Measurements from ENCODE around the gene DTNB. TPM values are rescaled to one million over a fixed set of nuclear protein-coding genes. Genes with fewer than 3 reads are reported as not detected.

The DTNB gene
- total and polyA plus RNA-seq, 4 experiments from 2014 or later: 18.0 to 45.3 (median 33.2) TPM

DNA sequence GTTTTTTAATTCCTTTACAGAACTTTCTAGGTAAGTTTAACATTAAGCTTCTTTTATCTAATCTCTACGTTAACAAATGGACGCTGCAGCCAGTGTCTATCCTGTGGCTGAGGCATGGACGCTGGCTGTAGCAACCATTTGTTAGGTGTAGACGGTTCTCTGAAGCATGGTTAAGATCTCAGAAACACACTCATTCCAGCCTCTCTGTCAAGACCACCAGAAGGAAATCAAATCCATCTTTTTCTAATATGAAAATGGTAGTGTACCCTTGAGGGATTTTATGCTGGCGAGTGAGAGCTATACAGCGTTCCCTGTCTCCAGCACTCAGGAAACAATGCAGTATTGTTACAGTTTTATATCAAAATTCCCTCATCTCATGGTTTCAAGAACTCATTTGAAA, 78.0 kb downstream of the DTNB start:
- no peaks in the 10 kb centered on the region for H3K27me3 Mint-ChIP-seq
- H3K27me3 ChIP-seq (ENCODE audit: insufficient read depth, low read length): no peaks in the 10 kb centered on the region
- H3K4me1 ChIP-seq (ENCODE audit: insufficient read depth, low read length): peaks cover 12% of the 10 kb centered on the region
- CTCF ChIA-PET (ENCODE audit: partially characterized antibody): interaction anchor here (3.1 kb wide), 1 partner anchor 12 kb away, joined by 14 read pairs; no protein-coding TSS in a partner anchor
- no peak overlapping the region for H3K27ac Mint-ChIP-seq
- H3K9me3 ChIP-seq (ENCODE audit: control insufficient read depth in 1 of 2, low read length in 2 of 2): no peaks in the 10 kb centered on the region
- H3K36me3 ChIP-seq (ENCODE audit: insufficient read depth, low read length): no peaks in the 10 kb centered on the region
- no peak overlapping the region for H3K4me3 Mint-ChIP-seq
- no peak overlapping the region for H3K27ac ChIP-seq (ENCODE audit: low read depth, low read length)
- POLR2A ChIA-PET (ENCODE audit: partially characterized antibody): no interaction called here
- H3K4me3 ChIP-seq (ENCODE audit: low read length in 2 of 2): no peak overlapping the region
- H3K9me3 Mint-ChIP-seq: no peaks in the 10 kb centered on the region
- H3K36me3 Mint-ChIP-seq: peaks cover 11 to 17% of the 10 kb centered on the region in 2 donors
- no peak for DNase-seq
- intact Hi-C loops (cut with micrococcal nuclease): no loop called here
- H3K4me1 Mint-ChIP-seq: peaks cover 8 to 12% (median 11%) of the 10 kb centered on the region in 4 donors

DNA sequence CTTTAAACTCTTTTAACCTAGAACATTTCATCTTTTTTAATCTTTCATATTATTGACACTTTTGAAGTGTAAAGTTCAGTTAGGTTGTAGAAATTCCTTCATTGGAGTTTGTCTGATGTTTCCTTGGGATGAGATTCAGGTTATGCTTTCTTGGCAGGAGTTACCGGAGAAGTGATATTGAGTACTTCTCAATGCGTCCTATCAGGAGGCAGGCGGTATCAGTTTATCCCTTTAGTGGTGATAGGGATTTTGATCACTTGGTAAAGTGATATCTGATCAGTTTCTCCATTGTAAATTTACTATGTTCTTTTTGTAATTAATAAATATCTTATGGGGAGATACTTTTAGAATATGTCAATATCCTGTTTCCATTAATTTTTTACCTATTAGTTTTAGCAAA, 78.4 kb downstream of the DTNB start:
- Mint-ChIP-seq H3K36me3 (peaks cover 11 to 17% of the 10 kb centered on the region in 2 donors), H3K4me3 (no peak overlapping the region), H3K27ac (peak overlapping the region in 1 of 7 donors; percentile 15), H3K27me3 (no peaks in the 10 kb centered on the region), H3K9me3 (no peaks in the 10 kb centered on the region), H3K4me1 (peaks cover 8 to 12% (median 11%) of the 10 kb centered on the region in 4 donors)
- Histone ChIP-seq H3K4me1 (ENCODE audit: insufficient read depth, low read length) (peaks cover 12% of the 10 kb centered on the region), H3K27me3 (ENCODE audit: insufficient read depth, low read length) (no peaks in the 10 kb centered on the region), H3K4me3 (ENCODE audit: low read length in 2 of 2) (no peak overlapping the region), H3K27ac (ENCODE audit: low read depth, low read length) (no peak overlapping the region), H3K36me3 (ENCODE audit: insufficient read depth, low read length) (no peaks in the 10 kb centered on the region), H3K9me3 (ENCODE audit: control insufficient read depth in 1 of 2, low read length in 2 of 2) (no peaks in the 10 kb centered on the region)
- intact Hi-C loops (cut with micrococcal nuclease): no loop called here
- ChIA-PET POLR2A (ENCODE audit: partially characterized antibody) (no interaction called here), CTCF (ENCODE audit: partially characterized antibody) (no interaction called here)
- DNase-seq: no peak

DNA sequence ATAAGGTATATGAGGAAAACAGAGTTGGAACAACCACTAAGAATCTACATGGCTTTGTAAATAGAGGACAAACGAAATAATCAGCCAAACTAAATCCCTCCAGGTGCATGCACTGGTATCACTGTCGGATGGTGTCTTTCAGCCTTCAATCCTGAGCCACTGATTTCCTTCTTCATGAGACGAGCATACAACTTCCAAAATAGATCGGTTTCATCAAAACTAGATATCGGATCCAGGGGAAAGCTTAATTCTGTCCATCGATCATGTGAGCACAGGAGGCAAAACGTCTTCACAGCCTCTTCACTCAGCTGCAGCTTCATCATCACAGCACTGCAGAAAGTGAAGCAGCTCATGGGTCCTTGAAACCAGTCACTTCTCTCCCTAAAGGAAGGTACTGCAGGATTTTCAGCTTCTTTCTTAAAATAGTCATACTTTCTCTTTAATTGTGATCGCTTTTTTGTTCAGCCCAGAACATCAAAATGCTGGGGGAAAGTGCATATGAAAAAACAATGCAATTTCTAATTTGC, 80.5 kb downstream of the DTNB start:
- Histone ChIP-seq H3K36me3 (ENCODE audit: insufficient read depth, low read length) (no peaks in the 10 kb centered on the region), H3K9me3 (ENCODE audit: control insufficient read depth in 1 of 2, low read length in 2 of 2) (no peaks in the 10 kb centered on the region), H3K27me3 (ENCODE audit: insufficient read depth, low read length) (no peaks in the 10 kb centered on the region), H3K4me3 (ENCODE audit: low read length in 2 of 2) (no peak overlapping the region), H3K4me1 (ENCODE audit: insufficient read depth, low read length) (peaks cover 12% of the 10 kb centered on the region), H3K27ac (ENCODE audit: low read depth, low read length) (no peak overlapping the region)
- Mint-ChIP-seq H3K27ac (peak overlapping the region in 6 of 7 donors; percentile 24 to 70 (median 52)), H3K27me3 (no peaks in the 10 kb centered on the region), H3K9me3 (no peaks in the 10 kb centered on the region), H3K36me3 (peaks cover 5 to 8% of the 10 kb centered on the region in 2 donors), H3K4me3 (peak overlapping the region in 4 of 8 donors; percentile 14 to 43 (median 30)), H3K4me1 (peaks cover 8 to 12% (median 11%) of the 10 kb centered on the region in 4 donors)
- DNase-seq: no peak
- POLR2A ChIA-PET (ENCODE audit: partially characterized antibody): interaction anchor here (1.0 to 1.6 kb wide), 2 partner anchors 15 to 250 kb away, joined by 4 to 5 read pairs; no protein-coding TSS in a partner anchor
- CTCF ChIA-PET (ENCODE audit: partially characterized antibody): interaction anchor here (1.3 to 2.2 kb wide), 3 partner anchors 14 to 231 kb away, joined by 5 to 9 read pairs (median 5); no protein-coding TSS in a partner anchor
- intact Hi-C loops (cut with micrococcal nuclease): no loop called here

DNA sequence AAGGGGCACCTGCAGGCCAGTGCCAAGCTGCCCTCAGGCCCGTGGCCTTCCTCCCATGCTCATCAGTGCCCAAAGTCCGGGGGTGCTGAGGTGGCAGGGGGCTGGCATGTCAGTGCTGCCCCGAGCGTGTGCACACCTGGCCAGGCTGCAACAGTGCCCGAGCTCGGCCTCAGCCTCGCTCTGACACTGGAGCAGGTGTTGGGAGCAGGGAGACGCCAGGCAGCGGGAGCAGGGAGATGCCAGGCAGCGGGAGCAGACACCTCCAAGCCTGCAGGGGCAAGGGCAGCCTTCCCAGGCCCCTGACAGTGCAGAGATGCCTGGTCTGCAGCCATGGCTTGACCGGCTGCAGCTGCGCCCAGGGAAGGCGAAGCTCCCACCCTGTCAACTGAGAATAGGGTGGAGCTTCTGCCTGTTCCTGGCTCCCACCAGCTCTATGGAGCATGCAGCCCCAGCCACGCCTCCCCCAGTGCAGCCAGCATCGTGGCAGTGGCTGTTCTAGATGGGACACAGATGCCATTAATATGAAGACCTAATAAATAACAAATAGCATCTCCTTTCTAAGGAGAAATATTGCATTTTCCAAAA, 82.4 kb downstream of the DTNB start:
- H3K4me1 Mint-ChIP-seq: peaks cover 9 to 12% (median 11%) of the 10 kb centered on the region in 4 donors
- DNase-seq: no peak
- H3K9me3 ChIP-seq (ENCODE audit: control insufficient read depth in 1 of 2, low read length in 2 of 2): no peaks in the 10 kb centered on the region
- H3K27ac ChIP-seq (ENCODE audit: low read depth, low read length): no peak overlapping the region
- H3K27me3 Mint-ChIP-seq: no peaks in the 10 kb centered on the region
- ChIA-PET POLR2A (ENCODE audit: partially characterized antibody) (interaction anchor here (1.0 kb wide), 1 partner anchor 229 kb away, joined by 3 read pairs; no protein-coding TSS in a partner anchor), CTCF (ENCODE audit: partially characterized antibody) (interaction anchor here (1.4 kb wide), 1 partner anchor 288 kb away, joined by 3 read pairs; the partner anchor contains the start of gene ASXL2)
- peaks cover 12% of the 10 kb centered on the region for H3K4me1 ChIP-seq (ENCODE audit: insufficient read depth, low read length)
- no peak overlapping the region for H3K4me3 ChIP-seq (ENCODE audit: low read length in 2 of 2)
- H3K4me3 Mint-ChIP-seq: peak overlapping the region in 2 of 8 donors; percentile 34 to 54
- H3K9me3 Mint-ChIP-seq: no peaks in the 10 kb centered on the region
- H3K36me3 ChIP-seq (ENCODE audit: insufficient read depth, low read length): no peaks in the 10 kb centered on the region
- no peaks in the 10 kb centered on the region for H3K27me3 ChIP-seq (ENCODE audit: insufficient read depth, low read length)
- peaks cover 3 to 4% of the 10 kb centered on the region in 2 donors for H3K36me3 Mint-ChIP-seq
- intact Hi-C loops (cut with micrococcal nuclease): no loop called here
- H3K27ac Mint-ChIP-seq: no peak overlapping the region

DNA sequence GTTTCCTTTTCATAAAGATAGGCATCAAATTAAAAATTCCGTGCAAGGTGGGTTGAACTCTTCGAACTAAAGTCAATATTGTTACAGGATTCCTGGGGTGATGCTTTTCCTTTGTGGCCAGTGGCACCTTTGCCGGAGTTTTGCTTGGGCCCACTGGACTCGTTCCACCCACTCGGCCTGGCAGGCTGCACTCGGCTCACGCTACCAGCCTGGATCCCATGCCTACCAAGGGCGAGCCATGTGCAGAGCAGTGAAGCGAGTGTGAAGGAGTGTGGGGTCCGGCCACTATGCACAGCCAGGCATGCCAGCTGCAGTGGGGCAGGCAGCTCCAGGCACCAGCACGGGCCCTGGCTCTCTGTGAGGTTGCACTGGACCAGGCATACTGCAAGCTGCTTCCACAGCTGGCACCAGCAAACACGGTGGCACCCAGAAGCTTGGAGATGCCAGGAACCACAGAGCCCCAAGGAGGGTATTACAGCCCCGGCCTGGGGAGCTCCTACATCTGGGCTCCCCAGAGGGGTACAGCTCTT, 83.6 kb downstream of the DTNB start:
- Histone ChIP-seq H3K27ac (ENCODE audit: low read depth, low read length) (no peak overlapping the region), H3K4me3 (ENCODE audit: low read length in 2 of 2) (no peak overlapping the region), H3K36me3 (ENCODE audit: insufficient read depth, low read length) (no peaks in the 10 kb centered on the region), H3K4me1 (ENCODE audit: insufficient read depth, low read length) (peaks cover 12% of the 10 kb centered on the region), H3K9me3 (ENCODE audit: control insufficient read depth in 1 of 2, low read length in 2 of 2) (no peaks in the 10 kb centered on the region), H3K27me3 (ENCODE audit: insufficient read depth, low read length) (no peaks in the 10 kb centered on the region)
- H3K27ac Mint-ChIP-seq: no peak overlapping the region
- H3K9me3 Mint-ChIP-seq: no peaks in the 10 kb centered on the region
- H3K4me1 Mint-ChIP-seq: peaks cover 9 to 12% (median 11%) of the 10 kb centered on the region in 4 donors
- intact Hi-C loops (cut with micrococcal nuclease): no loop called here
- ChIA-PET POLR2A (ENCODE audit: partially characterized antibody) (interaction anchor here (1.0 kb wide), 1 partner anchor 15 kb away, joined by 4 read pairs; no protein-coding TSS in a partner anchor), CTCF (ENCODE audit: partially characterized antibody) (interaction anchor here (1.4 kb wide), 1 partner anchor 289 kb away, joined by 3 read pairs; the partner anchor contains the start of gene ASXL2)
- H3K4me3 Mint-ChIP-seq: no peak overlapping the region
- DNase-seq: no peak
- peaks cover 0 to 4% of the 10 kb centered on the region in 2 donors for H3K36me3 Mint-ChIP-seq
- no peaks in the 10 kb centered on the region for H3K27me3 Mint-ChIP-seq

DNA sequence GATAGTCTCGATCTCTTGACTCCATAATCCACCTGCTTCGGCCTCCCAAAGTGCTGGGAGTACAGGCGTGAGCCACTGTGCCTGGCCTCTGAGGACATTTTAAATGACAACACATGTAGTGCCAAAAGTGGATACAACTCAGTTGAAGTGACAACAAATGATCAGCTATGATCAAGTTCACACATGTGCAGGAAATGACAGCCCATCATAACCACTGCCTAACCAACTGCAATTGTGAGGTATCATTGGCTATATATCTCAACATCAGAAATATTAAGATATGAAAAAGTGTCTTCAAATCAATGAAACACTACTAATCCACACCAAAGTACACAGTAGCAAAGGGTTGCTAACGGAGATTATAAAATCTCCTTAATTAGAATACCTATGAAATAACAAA, 84.8 kb downstream of the DTNB start:
- ChIA-PET POLR2A (ENCODE audit: partially characterized antibody) (no interaction called here), CTCF (ENCODE audit: partially characterized antibody) (no interaction called here)
- no peaks in the 10 kb centered on the region for H3K27me3 Mint-ChIP-seq
- H3K36me3 Mint-ChIP-seq: no peaks in the 10 kb centered on the region
- Histone ChIP-seq H3K4me1 (ENCODE audit: insufficient read depth, low read length) (peaks cover 12% of the 10 kb centered on the region), H3K27me3 (ENCODE audit: insufficient read depth, low read length) (no peaks in the 10 kb centered on the region), H3K36me3 (ENCODE audit: insufficient read depth, low read length) (no peaks in the 10 kb centered on the region), H3K9me3 (ENCODE audit: control insufficient read depth in 1 of 2, low read length in 2 of 2) (no peaks in the 10 kb centered on the region), H3K27ac (ENCODE audit: low read depth, low read length) (no peak overlapping the region), H3K4me3 (ENCODE audit: low read length in 2 of 2) (no peak overlapping the region)
- H3K4me1 Mint-ChIP-seq: peaks cover 9 to 12% (median 11%) of the 10 kb centered on the region in 4 donors
- H3K4me3 Mint-ChIP-seq: no peak overlapping the region
- no peak overlapping the region for H3K27ac Mint-ChIP-seq
- intact Hi-C loops (cut with micrococcal nuclease): no loop called here
- no peaks in the 10 kb centered on the region for H3K9me3 Mint-ChIP-seq
- DNase-seq: no peak

DNA sequence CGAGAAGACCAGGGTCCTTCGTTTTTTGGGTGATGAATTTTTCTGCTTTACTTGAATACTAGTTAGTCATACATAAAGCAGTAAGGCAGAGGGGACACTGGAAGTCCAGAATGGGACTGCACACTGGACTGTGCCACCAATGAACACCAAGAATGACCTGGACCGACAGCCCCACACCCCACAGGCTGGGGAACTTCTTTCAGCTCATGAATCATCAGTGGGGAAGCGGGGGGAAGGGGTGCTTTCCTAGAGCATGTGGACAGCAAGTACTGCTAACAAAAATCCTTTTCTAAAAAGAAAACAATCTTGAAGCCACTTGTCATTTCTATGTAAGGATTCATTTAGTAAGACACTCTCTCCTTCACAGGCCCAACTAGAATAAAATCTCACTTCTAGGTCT, 86.0 kb downstream of the DTNB start:
- Histone ChIP-seq H3K9me3 (ENCODE audit: control insufficient read depth in 1 of 2, low read length in 2 of 2) (no peaks in the 10 kb centered on the region), H3K36me3 (ENCODE audit: insufficient read depth, low read length) (no peaks in the 10 kb centered on the region), H3K4me1 (ENCODE audit: insufficient read depth, low read length) (peaks cover 6% of the 10 kb centered on the region), H3K4me3 (ENCODE audit: low read length in 2 of 2) (no peak overlapping the region), H3K27me3 (ENCODE audit: insufficient read depth, low read length) (no peaks in the 10 kb centered on the region), H3K27ac (ENCODE audit: low read depth, low read length) (no peak overlapping the region)
- no peaks in the 10 kb centered on the region for H3K9me3 Mint-ChIP-seq
- H3K4me1 Mint-ChIP-seq: peaks cover 4 to 7% (median 6%) of the 10 kb centered on the region in 4 donors
- no peaks in the 10 kb centered on the region for H3K27me3 Mint-ChIP-seq
- H3K36me3 Mint-ChIP-seq: no peaks in the 10 kb centered on the region
- H3K27ac Mint-ChIP-seq: no peak overlapping the region
- DNase-seq: no peak
- ChIA-PET CTCF (ENCODE audit: partially characterized antibody) (interaction anchor here (1.7 kb wide), 1 partner anchor 10 kb away, joined by 3 read pairs; no protein-coding TSS in a partner anchor), POLR2A (ENCODE audit: partially characterized antibody) (no interaction called here)
- intact Hi-C loops (cut with micrococcal nuclease): no loop called here
- H3K4me3 Mint-ChIP-seq: no peak overlapping the region

Measured in CD4-positive, alpha-beta memory T cell (primary cell).